Effector memory CD4-positive, alpha-beta T cell (primary cell): ENCODE data around the gene PPA2.
"Not testable (repeated sequence)": the region's sequence is repeated elsewhere in the genome, so short reads cannot be mapped to it uniquely, and the experiment has no call there.

ENCODE experiments used
- DNase-seq, 3 donors: peaks; one replicate each; pipeline ENCODE4 v3.0.0-alpha.2; 2020
- H3K27ac ChIP-seq: 2 replicates; pipeline ENCODE4 v1.7.0; 2013; ENCODE audit warnings: mild to moderate bottlenecking, low read length, moderate library complexity; ENCODE audit not compliant: insufficient read depth, poor library complexity, severe bottlenecking
- H3K27me3 ChIP-seq: replicated peaks from 2 replicates; pipeline ENCODE4 v1.7.0; 2013; ENCODE audit warnings: mild to moderate bottlenecking, low read length; ENCODE audit not compliant: insufficient read depth, control insufficient read depth, poor library complexity, severe bottlenecking
- H3K36me3 ChIP-seq: 2 replicates; pipeline ENCODE4 v1.7.0; 2013; ENCODE audit warnings: mild to moderate bottlenecking, low read length, moderate library complexity; ENCODE audit not compliant: control insufficient read depth, insufficient read depth
- H3K4me1 ChIP-seq: 2 replicates; pipeline ENCODE4 v1.7.0; 2013; ENCODE audit warnings: low read length, mild to moderate bottlenecking; ENCODE audit not compliant: control insufficient read depth, insufficient read depth, poor library complexity, severe bottlenecking
- H3K4me3 ChIP-seq: 2 replicates; pipeline ENCODE4 v1.7.0; 2013; ENCODE audit warnings: low read length, low read depth, mild to moderate bottlenecking; ENCODE audit not compliant: insufficient read depth, poor library complexity, severe bottlenecking
- H3K9me3 ChIP-seq: 2 replicates; pipeline ENCODE4 v1.7.0; 2013; ENCODE audit warnings: mild to moderate bottlenecking, low read length, moderate library complexity; ENCODE audit not compliant: control insufficient read depth

Gene PPA2

GRCh38 chr4:105483840-105484239 is 10.0 kb upstream of the PPA2 start:
- H3K9me3 ChIP-seq: no peaks in the 10 kb centered on the region
- no peak overlapping the region for H3K4me3 ChIP-seq
- no peak for DNase-seq
- H3K27ac ChIP-seq: no peak overlapping the region
- no peaks in the 10 kb centered on the region for H3K27me3 ChIP-seq
- H3K4me1 ChIP-seq: no peaks in the 10 kb centered on the region
- no peaks in the 10 kb centered on the region for H3K36me3 ChIP-seq

GRCh38 chr4:105474099-105474518 is 247 bp upstream of the PPA2 start:
- no peak for DNase-seq
- peaks cover 12% of the 10 kb centered on the region for H3K4me1 ChIP-seq
- H3K36me3 ChIP-seq: no peaks in the 10 kb centered on the region
- peak overlapping the region; percentile 96 for H3K27ac ChIP-seq
- no peaks in the 10 kb centered on the region for H3K9me3 ChIP-seq
- no peaks in the 10 kb centered on the region for H3K27me3 ChIP-seq
- peak overlapping the region; percentile 99 for H3K4me3 ChIP-seq

- Histone ChIP-seq H3K36me3 (no peaks in the 10 kb centered on the region), H3K9me3 (no peaks in the 10 kb centered on the region), H3K4me1 (peaks cover 12% of the 10 kb centered on the region), H3K4me3 (peak overlapping the region; percentile 99), H3K27ac (peak overlapping the region; percentile 96), H3K27me3 (no peaks in the 10 kb centered on the region)
- DNase-seq: peak in 1 of 3 donors; percentile 64
These were observed 965 bp downstream of the PPA2 start for GRCh38 chr4:105472871-105473323.

GRCh38 chr4:105471566-105472176 is 2.2 kb downstream of the PPA2 start:
- H3K27ac ChIP-seq: no peak overlapping the region
- H3K9me3 ChIP-seq: no peaks in the 10 kb centered on the region
- H3K4me1 ChIP-seq: peaks cover 12% of the 10 kb centered on the region
- DNase-seq: peak; percentile 33 to 57 (median 46)
- no peak overlapping the region for H3K4me3 ChIP-seq
- peaks cover 2% of the 10 kb centered on the region for H3K36me3 ChIP-seq
- no peaks in the 10 kb centered on the region for H3K27me3 ChIP-seq

- no peak for DNase-seq
- H3K4me3 ChIP-seq: no peak overlapping the region
These were observed 3.1 kb downstream of the PPA2 start for GRCh38 chr4:105470766-105471165.

GRCh38 chr4:105469736-105470135 is 4.1 kb downstream of the PPA2 start:
- no peak for DNase-seq
- Histone ChIP-seq H3K36me3 (peaks cover 6% of the 10 kb centered on the region), H3K27me3 (no peaks in the 10 kb centered on the region), H3K9me3 (no peaks in the 10 kb centered on the region), H3K27ac (no peak overlapping the region), H3K4me1 (peaks cover 12% of the 10 kb centered on the region), H3K4me3 (no peak overlapping the region)

More at GRCh38 chr4:105470766-105471165, 3.1 kb downstream of the PPA2 start:
- Histone ChIP-seq H3K4me1 (peaks cover 12% of the 10 kb centered on the region), H3K27ac (no peak overlapping the region), H3K27me3 (no peaks in the 10 kb centered on the region), H3K36me3 (peaks cover 6% of the 10 kb centered on the region), H3K9me3 (no peaks in the 10 kb centered on the region)

GRCh38 chr4:105466580-105466979 is 7.3 kb downstream of the PPA2 start:
- DNase-seq: no peak
- Histone ChIP-seq H3K27ac (no peak overlapping the region), H3K36me3 (peaks cover 6% of the 10 kb centered on the region)

GRCh38 chr4:105464563-105464962 is 9.3 kb downstream of the PPA2 start:
- not testable (repeated sequence) for H3K27me3 ChIP-seq, H3K36me3 ChIP-seq, H3K9me3 ChIP-seq, H3K4me3 ChIP-seq, DNase-seq, H3K27ac ChIP-seq, H3K4me1 ChIP-seq

More at GRCh38 chr4:105466580-105466979, 7.3 kb downstream of the PPA2 start:
- Histone ChIP-seq H3K4me3 (no peak overlapping the region), H3K27me3 (no peaks in the 10 kb centered on the region), H3K9me3 (no peaks in the 10 kb centered on the region), H3K4me1 (peaks cover under 1% of the 10 kb centered on the region)

GRCh38 chr4:105462576-105462975 is 11.3 kb downstream of the PPA2 start:
- Histone ChIP-seq H3K36me3 (peaks cover 6% of the 10 kb centered on the region), H3K4me3 (no peak overlapping the region), H3K27ac (no peak overlapping the region), H3K4me1 (no peaks in the 10 kb centered on the region), H3K9me3 (no peaks in the 10 kb centered on the region), H3K27me3 (no peaks in the 10 kb centered on the region)
- DNase-seq: no peak

GRCh38 chr4:105461621-105462382 is 12.1 kb downstream of the PPA2 start:
- Histone ChIP-seq H3K27me3 (no peaks in the 10 kb centered on the region), H3K4me1 (no peaks in the 10 kb centered on the region), H3K36me3 (peaks cover 6% of the 10 kb centered on the region), H3K4me3 (no peak overlapping the region), H3K9me3 (no peaks in the 10 kb centered on the region), H3K27ac (no peak overlapping the region)
- DNase-seq: no peak
